Fibroblast of skin of back (primary cell): Measurements from ENCODE around the gene LSM7.

Experiments used
- DNase-seq: peaks from one replicate; pipeline ENCODE4 v3.0.0-alpha.2; 2013

Gene LSM7

DNA sequence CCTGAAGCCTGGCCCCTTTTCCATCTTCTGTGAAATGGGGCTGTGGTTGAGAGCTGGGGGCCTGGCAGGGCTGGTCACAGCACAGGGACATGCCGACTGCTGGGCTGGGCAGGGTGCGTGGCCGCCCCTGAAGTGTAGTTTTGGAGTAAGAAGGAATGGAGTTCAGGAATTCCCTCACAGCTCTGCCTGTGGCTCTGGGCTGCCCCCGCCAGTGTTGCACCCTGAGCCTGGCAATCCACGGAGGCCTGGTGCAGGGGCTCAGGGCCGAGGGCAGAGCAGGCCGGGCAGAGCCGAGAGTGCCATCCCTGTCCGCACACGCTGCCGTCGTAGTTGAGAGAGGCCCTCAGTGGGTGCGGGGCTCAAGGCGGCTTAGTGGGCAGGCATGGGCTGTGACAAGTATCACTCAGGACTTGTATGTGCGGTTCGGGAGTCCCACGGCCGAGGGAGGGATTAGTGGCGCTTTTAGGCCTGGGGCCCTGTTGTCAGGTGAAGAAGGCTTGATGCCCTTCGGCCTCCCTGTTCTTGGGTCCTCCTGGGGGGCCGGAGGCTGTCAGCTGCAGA lies 9.7 kb upstream of the LSM7 start:
- DNase-seq: no peak

DNA sequence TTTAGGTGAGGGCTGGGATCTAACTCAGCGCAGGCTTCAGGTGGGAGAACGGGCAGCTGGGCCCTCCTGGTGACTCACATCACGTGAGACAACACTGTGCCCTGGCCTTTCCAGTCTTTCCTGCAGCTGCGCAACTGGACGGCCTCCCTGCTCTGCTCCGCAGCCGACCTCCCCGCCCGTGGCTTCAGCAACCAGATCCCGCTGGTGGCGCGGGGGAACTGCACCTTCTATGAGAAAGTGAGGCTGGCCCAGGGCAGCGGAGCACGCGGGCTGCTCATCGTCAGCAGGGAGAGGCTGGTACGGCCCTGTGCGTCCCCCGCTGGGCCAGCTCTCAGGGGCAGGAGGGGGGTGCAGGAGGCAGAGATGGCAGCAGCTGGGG lies 8.9 kb upstream of the LSM7 start:
- peak; percentile 45 for DNase-seq

DNA sequence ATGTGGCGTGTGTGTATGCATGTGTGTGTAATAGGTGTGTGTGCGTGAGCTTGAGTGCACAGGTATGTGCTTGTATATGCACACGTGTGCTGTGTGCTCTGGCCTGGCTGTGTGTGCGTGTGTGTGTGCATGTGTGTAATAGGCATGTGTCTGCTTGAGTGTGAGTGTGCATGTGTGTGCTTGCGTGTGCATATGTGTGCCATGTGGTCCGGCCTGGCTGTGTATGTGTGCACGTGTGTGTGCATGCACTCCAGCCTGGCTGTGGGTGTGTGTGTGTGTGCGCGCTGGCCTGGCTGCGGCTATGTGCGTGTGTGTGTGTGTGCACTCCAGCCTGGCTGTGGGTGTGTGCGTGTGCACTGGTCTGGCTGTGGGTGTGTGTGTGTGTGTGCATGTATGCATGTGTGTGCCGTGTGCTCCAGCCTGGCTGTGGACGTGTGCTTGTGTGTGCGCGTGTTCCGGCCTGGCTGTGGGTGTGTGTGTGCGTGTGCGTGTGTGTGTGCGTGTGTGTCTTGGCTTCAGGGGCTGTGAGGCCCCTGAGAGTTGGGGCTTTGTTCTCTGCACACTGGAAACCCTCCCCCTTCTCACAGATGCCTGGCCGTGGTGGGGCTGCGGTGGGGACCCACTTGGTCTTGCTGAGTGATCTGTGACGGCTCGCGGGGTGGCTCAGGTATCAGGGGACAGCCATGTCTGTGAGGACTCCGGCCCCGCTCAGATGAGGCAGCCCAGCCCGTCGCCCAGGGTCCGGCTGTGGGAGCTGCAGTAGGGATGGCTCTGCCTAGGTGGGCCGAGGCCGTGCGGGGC lies 8.3 kb upstream of the LSM7 start:
- no peak for DNase-seq

GRCh38 chr19:2335848-2336247 lies 7.5 kb upstream of the LSM7 start:
- no peak for DNase-seq

DNA sequence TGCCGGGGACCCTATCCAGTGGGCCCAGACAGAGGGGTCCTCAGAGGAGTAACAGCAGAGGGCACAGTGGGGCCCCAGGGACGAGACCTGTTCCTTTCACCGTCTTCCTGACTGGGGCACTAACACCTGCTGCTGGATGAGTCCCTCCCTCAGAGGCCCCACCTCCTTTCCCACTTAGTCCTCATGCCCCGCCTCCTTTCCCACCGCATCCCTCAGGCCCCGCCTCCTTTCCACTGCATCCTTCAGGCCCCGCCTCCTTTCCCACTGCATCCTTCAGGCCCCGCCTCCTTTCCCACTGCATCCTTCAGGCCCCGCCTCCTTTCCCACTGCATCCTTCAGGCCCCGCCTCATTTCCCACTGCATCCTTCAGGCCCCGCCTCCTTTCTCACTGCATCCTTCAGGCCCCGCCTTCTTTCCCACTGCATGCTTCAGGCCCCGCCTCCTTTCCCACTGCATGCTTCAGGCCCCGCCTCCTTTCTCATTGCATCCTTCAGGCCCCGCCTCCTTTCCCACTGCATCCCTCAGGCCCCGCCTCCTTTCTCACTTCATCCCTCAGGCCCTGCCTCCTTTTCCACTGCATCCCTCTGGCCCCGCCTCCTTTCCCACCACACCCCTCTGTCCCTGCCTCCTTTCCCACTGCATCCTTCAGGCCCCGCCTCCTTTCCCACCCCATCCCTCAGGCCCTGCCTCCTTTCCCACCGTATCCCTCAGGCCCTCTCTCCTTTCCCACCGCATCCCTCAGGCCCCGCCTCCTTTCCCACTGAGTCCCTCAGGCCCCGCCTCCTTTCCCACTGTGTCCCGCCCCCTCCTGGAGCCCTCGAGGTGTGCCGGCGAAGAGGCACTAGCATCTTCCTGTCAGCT lies 6.8 kb upstream of the LSM7 start:
- DNase-seq: no peak

DNA sequence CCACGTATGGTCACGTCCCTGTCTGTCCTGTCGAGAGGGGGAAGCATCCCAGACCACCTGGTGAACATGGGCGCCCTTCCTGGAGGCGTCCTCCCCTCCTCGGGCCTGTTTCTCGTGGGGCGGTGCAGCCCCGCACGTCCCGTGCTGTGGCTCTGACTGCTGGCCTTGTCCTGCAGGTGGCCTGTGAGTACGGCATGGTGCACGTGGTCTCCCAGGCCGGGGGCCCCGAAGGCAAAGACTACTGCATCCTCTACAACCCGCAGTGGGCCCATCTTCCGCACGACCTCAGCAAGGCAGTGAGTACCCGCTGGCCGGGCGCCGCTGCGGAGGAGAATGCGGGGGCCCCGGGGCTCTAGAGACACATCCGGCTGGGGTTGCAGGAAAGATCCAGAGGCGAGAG lies 6.0 kb upstream of the LSM7 start:
- no peak for DNase-seq

DNA sequence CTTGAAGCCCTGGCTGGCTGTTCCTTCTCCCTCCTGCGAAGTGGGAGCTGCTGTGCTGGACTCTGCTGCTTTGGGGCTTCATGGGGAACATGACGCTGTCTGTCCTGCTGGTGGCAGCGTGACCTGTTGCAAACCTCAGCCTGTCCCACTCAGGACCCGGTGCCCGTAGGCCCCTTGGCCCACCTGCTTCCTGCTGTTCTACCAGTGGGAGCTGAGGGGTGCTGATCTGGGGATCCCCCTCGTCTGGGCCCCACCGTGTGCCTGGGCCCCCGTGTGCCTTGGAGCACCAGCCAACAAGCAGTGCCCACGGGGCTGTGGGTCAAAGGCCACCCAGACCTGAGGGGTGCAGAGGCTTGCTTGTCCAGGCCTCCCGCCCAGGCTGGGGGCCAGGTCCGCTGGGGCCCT lies 5.4 kb upstream of the LSM7 start:
- DNase-seq: no peak

GRCh38 chr19:2333027-2333806 lies 4.8 kb upstream of the LSM7 start:
- DNase-seq: no peak

DNA sequence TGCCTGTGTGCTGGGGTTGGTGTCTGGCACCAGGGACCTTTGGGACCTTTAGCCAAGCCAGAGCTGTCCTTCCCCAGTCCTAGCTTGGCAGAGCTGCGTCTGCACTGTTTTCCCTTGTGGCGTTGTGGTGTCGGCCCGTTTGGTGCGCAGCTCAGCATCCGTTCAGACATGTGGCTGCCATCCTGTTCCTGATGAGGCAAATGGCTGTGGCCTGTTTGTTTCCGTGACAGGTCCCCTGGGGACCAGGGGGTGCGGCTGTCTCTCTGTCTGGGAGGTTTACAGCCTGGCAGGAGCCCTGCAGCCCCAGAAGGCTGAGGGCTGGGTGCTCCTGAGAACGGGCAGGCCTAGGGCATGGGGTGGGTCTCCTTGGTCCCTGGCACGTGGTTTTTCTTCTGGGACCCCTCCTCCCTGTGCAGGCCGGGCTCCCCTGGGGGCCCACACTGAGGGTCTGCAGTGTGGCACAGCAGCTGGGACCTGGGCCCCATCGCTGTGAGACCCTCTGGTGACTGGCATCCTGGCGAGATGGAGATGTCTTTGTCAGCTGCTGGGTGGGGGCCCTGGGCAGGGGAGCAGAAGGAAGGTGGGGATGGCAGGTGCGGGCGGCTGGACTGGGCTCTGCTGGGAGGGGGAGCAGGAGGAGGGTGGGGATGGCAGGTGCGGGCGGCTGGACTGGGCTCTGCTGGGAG lies 4.1 kb upstream of the LSM7 start:
- DNase-seq: peak; percentile 51

GRCh38 chr19:2331601-2332246 lies 3.3 kb upstream of the LSM7 start:
- no peak for DNase-seq

GRCh38 chr19:2330632-2331284 lies 2.4 kb upstream of the LSM7 start:
- no peak for DNase-seq

GRCh38 chr19:2330255-2330631 lies 1.9 kb upstream of the LSM7 start:
- DNase-seq: no peak

DNA sequence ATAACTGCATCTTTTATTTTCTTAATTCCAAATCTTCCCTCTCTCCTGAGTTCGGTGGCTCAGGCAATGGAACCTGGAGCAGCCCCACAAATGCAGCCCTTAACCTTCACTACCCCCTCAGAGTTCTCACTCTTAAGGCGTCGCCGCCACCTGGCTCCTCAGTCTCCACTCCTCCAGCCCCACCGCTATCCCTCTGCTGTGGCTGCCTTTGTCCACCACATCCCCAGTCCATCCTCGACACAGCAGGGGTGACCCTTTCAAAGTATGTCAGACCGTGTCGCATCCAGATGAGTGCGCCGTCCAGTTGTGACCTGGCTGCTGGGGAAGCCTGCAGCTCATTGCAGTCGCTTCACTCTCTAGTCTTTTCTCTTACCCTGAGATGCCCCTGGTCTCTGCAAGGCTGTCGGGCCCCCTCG lies 1.1 kb upstream of the LSM7 start:
- DNase-seq: no peak

DNA sequence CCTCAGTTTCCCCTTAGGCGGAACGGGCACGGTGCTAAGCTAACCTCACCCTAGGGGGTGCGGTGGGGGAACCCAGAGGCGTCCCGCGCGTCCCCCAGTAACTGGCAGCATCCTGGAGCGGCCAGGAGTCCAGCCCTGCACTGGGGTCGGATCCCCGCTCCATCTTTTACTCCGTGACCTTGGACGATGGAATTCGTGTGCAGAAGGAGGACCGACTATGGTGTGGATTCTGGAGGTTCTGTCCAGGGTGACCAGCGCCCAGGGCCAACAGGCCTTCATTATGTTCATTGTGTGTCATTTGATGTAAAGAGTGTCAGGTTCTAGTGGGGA lies 728 bp upstream of the LSM7 start:
- DNase-seq: no peak

DNA sequence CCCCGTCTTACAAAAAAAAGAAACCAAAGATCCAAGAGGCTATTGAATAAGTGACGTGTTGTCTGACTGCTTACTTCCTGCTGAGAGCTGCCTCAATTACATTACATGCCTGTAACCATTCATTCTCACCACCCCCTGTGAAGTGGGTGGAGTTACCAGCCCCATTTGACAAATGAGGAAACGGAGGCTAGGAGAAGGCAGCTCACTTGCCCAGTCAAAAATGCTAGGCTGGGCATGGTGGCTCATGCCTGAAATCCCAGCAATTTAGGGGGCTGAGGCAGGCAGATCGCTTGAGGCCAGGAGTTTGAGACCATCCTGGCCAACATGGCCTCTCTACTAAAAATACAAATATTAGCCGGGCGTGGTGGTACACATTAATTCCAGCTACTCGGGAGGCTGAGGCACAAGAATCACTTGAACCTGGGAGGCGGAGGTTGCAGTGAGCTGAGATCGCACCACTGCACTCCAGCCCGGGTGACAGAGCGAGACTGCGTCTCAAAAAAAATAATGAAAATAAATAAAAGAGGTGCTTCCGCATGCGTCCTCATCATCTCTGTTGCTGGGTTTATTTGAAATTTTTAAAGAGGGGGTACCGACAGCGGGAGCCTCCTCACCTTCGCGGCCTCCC lies 499 bp downstream of the LSM7 start:
- DNase-seq: peak; percentile 93

DNA sequence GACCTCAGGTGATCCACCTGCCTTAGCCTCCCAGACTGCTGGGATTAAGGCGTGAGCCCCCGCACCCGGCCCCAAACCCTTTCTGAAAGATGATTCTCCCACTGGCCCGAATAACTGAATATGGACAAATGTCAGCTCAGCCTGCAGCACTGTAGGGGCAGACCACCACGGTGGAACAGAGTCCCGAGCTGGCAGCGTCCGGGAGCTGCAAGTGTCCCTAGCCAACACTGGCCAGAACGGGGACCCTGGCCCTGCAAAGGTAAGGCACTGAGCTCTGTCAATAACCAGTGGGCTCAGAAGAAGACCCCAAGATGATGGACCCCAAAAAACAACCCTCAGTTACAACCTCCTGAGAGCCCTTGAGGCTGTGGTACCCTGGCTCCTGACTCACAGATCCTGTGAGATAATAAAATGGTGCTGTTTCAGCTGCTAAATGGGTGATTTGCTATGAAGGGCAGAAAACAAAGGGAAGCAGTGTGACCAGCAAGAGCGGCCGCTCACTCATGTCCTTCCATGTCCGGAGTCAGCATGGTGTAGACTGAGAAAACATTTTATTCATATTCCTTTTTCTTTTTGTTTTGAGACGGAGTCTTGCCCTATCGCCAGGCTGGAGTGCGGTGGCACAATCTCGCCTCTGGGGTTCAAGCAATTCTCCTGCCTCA lies 1.6 kb downstream of the LSM7 start:
- no peak for DNase-seq

DNA sequence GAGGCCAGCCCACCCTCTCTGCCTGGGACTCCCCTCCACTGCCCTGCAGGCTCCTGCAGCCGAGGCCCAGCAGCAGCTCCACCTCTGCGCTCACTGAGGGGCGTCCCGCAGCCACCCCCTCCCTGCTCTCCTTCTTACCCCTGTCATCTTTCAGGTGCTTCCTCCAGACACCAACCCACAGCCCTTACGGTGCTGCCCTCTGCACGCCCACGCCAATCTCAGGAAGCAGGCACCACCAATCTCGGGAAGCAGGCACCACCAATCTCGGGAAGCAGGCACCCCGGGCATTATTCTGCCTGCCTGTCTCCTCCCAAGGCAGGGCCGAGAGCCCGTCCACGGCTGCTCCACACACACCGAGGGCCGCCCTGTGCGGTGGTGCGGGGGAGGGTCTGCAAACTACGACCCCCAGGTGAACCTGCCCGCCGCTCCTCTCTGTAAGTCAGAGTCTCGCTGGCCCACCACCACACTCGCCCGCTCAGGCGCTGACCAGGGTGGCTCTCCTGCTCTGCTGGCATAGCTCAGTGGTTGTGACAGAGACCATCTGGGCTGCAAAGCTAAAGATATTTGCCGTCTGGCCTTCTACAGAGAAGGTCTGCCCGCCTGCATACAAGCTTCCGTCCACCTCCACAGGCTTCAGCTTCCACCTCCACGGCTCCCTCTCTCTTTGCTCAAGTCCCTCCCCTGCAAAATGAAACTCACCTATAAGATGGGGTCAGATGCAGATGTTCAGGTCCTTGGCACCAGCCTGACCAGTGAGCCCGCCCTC lies 2.9 kb downstream of the LSM7 start:
- DNase-seq: no peak

GRCh38 chr19:2324220-2324948 lies 4.0 kb downstream of the LSM7 start:
- no peak for DNase-seq

- no peak for DNase-seq
Observed at GRCh38 chr19:2323707-2324106, 4.7 kb downstream of the LSM7 start.
